ENCODE results near the gene PATJ.

GRCh38 chr1:62198069-62198780 lies 455.9 kb downstream of the PATJ start:
- no peak for TF ChIP-seq EZH2 (IDR thresholded peaks at IDR 0.05; ENCODE audit: low read depth, unreplicated experiment)
- TF ChIP-seq, protein P1, sequence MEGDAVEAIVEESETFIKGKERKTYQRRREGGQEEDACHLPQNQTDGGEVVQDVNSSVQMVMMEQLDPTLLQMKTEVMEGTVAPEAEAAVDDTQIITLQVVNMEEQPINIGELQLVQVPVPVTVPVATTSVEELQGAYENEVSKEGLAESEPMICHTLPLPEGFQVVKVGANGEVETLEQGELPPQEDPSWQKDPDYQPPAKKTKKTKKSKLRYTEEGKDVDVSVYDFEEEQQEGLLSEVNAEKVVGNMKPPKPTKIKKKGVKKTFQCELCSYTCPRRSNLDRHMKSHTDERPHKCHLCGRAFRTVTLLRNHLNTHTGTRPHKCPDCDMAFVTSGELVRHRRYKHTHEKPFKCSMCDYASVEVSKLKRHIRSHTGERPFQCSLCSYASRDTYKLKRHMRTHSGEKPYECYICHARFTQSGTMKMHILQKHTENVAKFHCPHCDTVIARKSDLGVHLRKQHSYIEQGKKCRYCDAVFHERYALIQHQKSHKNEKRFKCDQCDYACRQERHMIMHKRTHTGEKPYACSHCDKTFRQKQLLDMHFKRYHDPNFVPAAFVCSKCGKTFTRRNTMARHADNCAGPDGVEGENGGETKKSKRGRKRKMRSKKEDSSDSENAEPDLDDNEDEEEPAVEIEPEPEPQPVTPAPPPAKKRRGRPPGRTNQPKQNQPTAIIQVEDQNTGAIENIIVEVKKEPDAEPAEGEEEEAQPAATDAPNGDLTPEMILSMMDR (conservative IDR thresholded peaks at IDR 0.05; ENCODE audit: low read depth in 2 of 2) = no peak
- TF ChIP-seq JUNB (IDR thresholded peaks at IDR 0.05; ENCODE audit: unreplicated experiment) = no peak
- no peak for TF ChIP-seq EZH2phosphoT487 (IDR thresholded peaks at IDR 0.05; ENCODE audit: unreplicated experiment)
- TF ChIP-seq, protein P2, sequence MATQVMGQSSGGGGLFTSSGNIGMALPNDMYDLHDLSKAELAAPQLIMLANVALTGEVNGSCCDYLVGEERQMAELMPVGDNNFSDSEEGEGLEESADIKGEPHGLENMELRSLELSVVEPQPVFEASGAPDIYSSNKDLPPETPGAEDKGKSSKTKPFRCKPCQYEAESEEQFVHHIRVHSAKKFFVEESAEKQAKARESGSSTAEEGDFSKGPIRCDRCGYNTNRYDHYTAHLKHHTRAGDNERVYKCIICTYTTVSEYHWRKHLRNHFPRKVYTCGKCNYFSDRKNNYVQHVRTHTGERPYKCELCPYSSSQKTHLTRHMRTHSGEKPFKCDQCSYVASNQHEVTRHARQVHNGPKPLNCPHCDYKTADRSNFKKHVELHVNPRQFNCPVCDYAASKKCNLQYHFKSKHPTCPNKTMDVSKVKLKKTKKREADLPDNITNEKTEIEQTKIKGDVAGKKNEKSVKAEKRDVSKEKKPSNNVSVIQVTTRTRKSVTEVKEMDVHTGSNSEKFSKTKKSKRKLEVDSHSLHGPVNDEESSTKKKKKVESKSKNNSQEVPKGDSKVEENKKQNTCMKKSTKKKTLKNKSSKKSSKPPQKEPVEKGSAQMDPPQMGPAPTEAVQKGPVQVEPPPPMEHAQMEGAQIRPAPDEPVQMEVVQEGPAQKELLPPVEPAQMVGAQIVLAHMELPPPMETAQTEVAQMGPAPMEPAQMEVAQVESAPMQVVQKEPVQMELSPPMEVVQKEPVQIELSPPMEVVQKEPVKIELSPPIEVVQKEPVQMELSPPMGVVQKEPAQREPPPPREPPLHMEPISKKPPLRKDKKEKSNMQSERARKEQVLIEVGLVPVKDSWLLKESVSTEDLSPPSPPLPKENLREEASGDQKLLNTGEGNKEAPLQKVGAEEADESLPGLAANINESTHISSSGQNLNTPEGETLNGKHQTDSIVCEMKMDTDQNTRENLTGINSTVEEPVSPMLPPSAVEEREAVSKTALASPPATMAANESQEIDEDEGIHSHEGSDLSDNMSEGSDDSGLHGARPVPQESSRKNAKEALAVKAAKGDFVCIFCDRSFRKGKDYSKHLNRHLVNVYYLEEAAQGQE (IDR thresholded peaks at IDR 0.05; ENCODE audit: unreplicated experiment) = no peak
- peak; percentile 78 for TF ChIP-seq POLR2AphosphoS5 (IDR thresholded peaks at IDR 0.05; ENCODE audit: low read depth)
- no peak for TF ChIP-seq ZNF462 (CRISPR knock-in tag; IDR thresholded peaks at IDR 0.05)
- TF ChIP-seq CREB1 (CRISPR knock-in tag; IDR thresholded peaks at IDR 0.05; ENCODE audit: low read depth) = peak; percentile 28
- peak; percentile 78; the same call in 1 of the 2 replicates for TF ChIP-seq NANOG (IDR thresholded peaks at IDR 0.05; ENCODE audit: borderline replicate concordance)
- no peak for TF ChIP-seq STAT1 (IDR thresholded peaks at IDR 0.05; ENCODE audit: unreplicated experiment)
- no peak for TF ChIP-seq ZNF331 (CRISPR knock-in tag; IDR thresholded peaks at IDR 0.05; ENCODE audit: low read depth)
- peak; percentile 85 for TF ChIP-seq ETS1 (IDR thresholded peaks at IDR 0.05)
